Right ventricle myocardium inferior (tissue), 1 donor: ENCODE results near the gene ATXN1. TPM values are rescaled to one million over a fixed set of nuclear protein-coding genes. Genes with fewer than 3 reads are reported as not detected.

Experiments used
- ATAC-seq: fragments of 200-7000 bp; cut with Tn5 transposase; one replicate; pipeline ENCODE4 v1.9.1; 2020; ENCODE audit warnings: mild to moderate bottlenecking, moderate library complexity
- DNase-seq: peaks from one replicate; pipeline ENCODE4 v3.0.0; 2021; ENCODE audit errors: missing footprints
- intact Hi-C: fragments of 100-400 bp; cut with DNase I; formaldehyde crosslinking; loops from one replicate; pipeline ENCODE4 v1.11.0; 2022
- total RNA-seq: library from RNA; stranded (reverse); fragmentation: NEBNext Ultra II Directional; extraction: Animal tissue kit (Norgen Biotek cat#: 25700); gene quantifications from one replicate; pipeline ENCODE4 v1.2.1, GENCODE V29; 2021
- donor health status: DM: no; HTN: yes; CAD: no; lungs with severe emphysema.

ATXN1 gene
- total RNA-seq, 1 donor from 2014 or later: 42.5 TPM

GRCh38 chr6:16582446-16583143, 178.7 kb downstream of the ATXN1 start:
- DNase-seq: no peak
- intact Hi-C loops: no loop called here
- no peak for ATAC-seq

GRCh38 chr6:16578695-16579285, 182.5 kb downstream of the ATXN1 start:
- intact Hi-C loops: no loop called here
- no peak for DNase-seq
- ATAC-seq: no peak

GRCh38 chr6:16576451-16577368, 184.6 kb downstream of the ATXN1 start:
- no peak for DNase-seq
- intact Hi-C loops: no loop called here
- ATAC-seq: no peak

DNA sequence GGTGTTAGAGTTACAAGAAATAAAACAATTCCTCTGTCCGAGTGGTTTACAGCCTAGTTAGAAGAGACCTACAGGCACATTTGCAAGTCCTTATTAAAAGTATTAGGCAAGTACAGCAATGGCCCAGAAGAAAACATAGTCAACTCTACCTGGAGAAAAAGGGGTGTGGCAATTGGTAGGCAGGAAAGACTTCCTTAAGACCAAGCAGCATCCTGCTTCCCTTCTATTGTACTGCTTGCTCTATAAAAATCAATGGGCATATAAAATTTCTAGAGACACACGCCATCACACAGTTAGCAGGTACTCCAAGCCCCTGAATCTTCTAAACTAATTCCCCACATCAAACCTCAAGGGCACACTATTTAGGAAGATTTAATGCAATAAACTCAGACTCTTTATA, 185.6 kb downstream of the ATXN1 start:
- intact Hi-C loops: no loop called here
- ATAC-seq: no peak
- no peak for DNase-seq

GRCh38 chr6:16572943-16573342, 188.3 kb downstream of the ATXN1 start:
- DNase-seq: no peak
- no peak for ATAC-seq
- intact Hi-C loops: no loop called here

DNA sequence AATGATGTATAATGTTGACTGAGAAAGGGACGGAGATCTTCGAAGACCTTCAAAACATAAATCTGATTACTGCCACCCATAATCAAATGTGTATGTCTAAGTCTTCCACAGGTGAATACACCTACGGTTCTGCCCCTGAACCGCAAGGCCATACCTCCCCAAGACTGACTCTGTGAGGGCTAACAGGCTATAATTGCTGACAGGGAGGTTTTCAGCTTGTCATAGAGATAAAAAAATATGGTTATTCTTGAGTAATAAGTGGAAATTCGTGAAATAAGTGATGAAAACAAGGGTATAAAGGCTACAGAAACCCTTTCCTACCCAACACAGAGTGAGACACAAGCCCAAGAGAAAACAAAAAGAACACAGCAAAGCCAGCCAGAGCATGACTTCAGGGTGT, 188.9 kb downstream of the ATXN1 start:
- ATAC-seq (no peak), DNase-seq (no peak)
- intact Hi-C loops: no loop called here

GRCh38 chr6:16570946-16571345, 190.3 kb downstream of the ATXN1 start:
- DNase-seq (no peak), ATAC-seq (no peak)
- intact Hi-C loops: no loop called here

DNA sequence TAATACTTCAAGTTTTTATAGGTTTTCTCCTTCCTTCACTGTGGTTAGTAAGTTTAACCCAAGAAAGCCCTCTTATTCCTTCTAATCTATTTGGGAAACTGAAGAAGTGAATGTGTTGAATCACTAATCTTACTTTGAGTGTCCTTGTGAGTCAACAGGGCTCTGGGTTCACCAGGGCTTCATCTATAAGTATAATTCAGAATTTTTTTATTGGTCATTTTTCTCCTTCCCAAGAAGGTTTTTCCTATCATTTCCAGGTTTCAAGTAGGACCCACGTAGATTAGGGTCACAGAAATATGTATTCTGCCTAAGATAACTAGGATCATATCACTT, 191.1 kb downstream of the ATXN1 start:
- ATAC-seq: no peak
- intact Hi-C loops: no loop called here

GRCh38 chr6:16568128-16568527, 193.1 kb downstream of the ATXN1 start:
- intact Hi-C loops: no loop called here
- DNase-seq (no peak), ATAC-seq (no peak)

More for the DNA sequence above, 191.1 kb downstream of the ATXN1 start:
- DNase-seq: no peak

DNA sequence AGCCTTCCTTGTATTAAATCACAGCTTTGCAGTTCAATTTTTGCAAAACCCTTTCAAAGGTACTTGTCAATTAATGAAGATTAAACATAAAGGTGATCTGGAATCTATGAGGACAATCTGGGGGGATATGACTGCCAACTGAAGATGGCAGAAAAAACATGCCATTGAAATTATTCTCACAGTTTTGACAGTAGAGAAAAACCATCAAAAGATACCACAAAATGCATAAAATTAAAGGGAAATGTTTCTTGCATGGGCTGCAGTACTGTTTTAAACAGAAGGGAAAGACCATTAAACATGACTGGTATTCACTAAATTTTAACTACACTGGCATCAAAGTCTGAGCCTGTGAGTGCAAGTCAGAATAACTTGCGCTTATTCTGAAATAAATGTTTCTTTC, 194.2 kb downstream of the ATXN1 start:
- DNase-seq (no peak), ATAC-seq (no peak)
- intact Hi-C loops: no loop called here

DNA sequence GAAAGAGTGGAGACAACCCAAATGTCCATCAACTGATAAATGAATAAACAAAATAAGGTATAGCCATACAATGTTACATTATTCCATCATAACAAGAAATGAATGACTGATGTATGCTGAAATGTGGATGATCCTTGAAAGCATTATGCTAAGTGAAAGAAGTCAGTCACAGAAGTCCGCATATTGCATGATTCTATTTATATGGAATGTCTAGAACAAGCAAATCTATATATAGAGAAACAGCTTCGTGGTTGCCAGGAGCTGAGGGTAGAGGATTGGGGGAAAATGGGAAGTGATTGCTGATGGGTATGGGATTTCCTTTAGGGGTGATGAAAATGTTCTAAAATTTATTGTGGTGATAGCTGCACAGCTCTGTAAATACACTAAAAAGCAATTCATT, 196.8 kb downstream of the ATXN1 start:
- intact Hi-C loops: no loop called here
- ATAC-seq (no peak), DNase-seq (no peak)

DNA sequence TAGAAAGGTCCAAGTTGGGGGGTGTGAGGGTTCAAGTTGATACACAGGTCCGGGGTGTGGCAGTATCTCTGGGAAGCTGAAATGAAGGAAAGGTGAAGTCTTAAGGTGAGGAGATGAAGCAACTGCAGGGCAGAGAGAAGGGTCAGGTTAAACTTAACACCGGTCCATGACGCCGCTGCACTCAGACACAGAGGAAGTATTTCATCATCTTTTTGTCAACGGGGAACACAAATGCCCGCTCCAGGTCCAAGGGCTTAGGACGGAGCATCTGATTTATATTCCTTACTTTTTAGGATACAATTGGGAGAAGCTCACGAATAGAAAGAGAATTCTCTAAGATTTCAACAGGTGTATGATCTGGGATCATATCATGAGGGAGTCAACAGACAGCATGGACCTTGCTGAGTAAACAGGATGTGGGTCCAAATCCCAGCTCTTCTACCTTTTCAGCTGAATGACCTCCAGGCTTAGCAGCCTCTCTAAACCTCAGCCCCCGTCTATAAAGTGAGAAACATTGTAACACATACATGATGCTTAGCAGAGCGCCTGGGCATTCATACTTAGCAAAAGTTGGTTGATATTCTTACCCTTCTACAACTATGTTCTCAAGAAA, 197.5 kb downstream of the ATXN1 start:
- intact Hi-C loops: no loop called here
- ATAC-seq (no peak), DNase-seq (no peak)

GRCh38 chr6:16562498-16562897, 198.8 kb downstream of the ATXN1 start:
- intact Hi-C loops: no loop called here
- DNase-seq (no peak), ATAC-seq (no peak)

DNA sequence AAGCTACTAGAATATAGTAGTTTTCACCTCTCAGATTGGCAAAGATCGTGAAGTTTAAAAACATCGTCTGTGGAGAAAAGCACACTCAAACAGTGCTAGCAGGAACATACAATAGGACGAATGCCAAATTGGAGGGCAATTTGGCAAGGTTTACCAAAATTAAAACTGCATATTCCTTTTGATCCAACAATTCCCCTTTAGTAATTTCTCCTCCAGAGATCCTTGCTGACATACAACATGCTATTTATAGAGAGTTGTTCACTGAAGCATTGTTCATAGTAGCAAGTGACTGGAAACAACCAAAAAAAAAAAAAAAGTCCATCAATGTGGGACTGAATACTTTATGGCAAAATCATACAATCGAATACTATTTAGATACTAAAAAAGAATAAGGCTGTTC, 202.2 kb downstream of the ATXN1 start:
- ATAC-seq (no peak), DNase-seq (no peak)
- intact Hi-C loops: no loop called here

- intact Hi-C loops: no loop called here
- DNase-seq (no peak), ATAC-seq (no peak)
Measured at GRCh38 chr6:16555550-16555949, 205.7 kb downstream of the ATXN1 start.

DNA sequence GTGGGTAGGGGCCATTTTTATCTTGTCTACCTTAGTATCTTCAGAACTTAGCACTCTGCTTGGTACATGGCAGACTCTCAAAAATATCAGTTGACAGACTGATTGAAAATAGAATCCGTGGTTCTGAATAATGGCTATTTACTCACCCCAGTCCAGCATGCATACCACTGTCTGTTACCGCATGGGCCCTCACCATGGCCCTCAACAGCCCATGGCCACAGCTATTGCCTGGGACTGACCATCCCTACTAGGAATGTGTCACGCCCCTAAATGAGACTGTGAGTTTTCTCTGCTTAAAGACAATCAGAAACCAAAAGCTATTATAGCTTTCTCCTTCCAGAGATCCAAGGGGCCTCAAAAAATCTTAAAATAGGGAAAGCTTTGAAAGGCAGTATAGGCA, 207.7 kb downstream of the ATXN1 start:
- no peak for ATAC-seq
- DNase-seq: no peak
- intact Hi-C loops: no loop called here

DNA sequence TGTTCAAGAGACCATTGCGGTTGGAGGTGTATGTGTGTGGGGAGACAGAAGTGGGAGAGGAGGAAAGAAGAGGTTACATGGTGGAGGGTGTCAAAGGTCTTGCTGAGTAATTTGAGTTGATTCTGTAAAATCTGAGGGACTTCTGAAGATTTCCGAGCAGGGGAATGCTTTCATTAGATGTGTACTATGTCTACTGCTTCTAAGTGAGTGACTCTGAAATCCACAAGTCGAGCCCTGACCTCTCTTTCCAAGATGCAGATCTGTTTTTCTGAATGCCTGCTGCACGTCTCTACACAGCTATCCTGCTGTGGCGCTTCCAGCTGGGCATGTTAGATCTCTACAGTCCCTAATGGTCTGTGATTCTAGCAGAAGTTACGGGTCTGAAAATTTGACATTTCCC, 209.8 kb downstream of the ATXN1 start:
- intact Hi-C loops: no loop called here
- no peak for DNase-seq
- ATAC-seq: no peak

DNA sequence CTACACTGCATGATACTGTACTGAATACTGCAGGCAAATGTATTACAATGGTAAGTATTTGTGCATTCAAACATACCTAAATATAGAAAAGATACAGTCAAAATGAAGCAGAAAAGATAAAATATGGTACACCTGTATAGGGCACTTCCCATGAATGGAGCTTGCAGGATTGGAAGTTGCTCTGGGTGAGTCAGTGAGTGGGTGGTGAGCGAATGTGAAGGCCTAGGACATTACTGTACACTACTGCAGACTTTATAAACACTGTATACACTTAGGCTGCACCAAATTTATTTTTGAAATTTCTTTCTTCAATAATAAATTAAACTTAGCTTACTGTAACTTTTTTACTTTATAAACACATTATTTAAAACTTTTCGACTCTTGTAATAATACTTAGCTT, 213.1 kb downstream of the ATXN1 start:
- intact Hi-C loops: loop anchor here (10.0 kb wide), 1 partner anchor 187 kb away; no protein-coding TSS in a partner anchor
- DNase-seq: no peak
- ATAC-seq: no peak

GRCh38 chr6:16547587-16547986, 213.7 kb downstream of the ATXN1 start:
- ATAC-seq (no peak), DNase-seq (no peak)
- intact Hi-C loops: loop anchor here (10.0 kb wide), 1 partner anchor 187 kb away; no protein-coding TSS in a partner anchor
